HPDE6-E6E7 (cell line): ENCODE results near the gene ZNF319.

Source experiments
- DNase-seq: peaks from one replicate; pipeline ENCODE4 v3.0.0; 2011; ENCODE audit warnings: missing footprints; ENCODE audit errors: extremely low spot score

ZNF319 gene

DNA sequence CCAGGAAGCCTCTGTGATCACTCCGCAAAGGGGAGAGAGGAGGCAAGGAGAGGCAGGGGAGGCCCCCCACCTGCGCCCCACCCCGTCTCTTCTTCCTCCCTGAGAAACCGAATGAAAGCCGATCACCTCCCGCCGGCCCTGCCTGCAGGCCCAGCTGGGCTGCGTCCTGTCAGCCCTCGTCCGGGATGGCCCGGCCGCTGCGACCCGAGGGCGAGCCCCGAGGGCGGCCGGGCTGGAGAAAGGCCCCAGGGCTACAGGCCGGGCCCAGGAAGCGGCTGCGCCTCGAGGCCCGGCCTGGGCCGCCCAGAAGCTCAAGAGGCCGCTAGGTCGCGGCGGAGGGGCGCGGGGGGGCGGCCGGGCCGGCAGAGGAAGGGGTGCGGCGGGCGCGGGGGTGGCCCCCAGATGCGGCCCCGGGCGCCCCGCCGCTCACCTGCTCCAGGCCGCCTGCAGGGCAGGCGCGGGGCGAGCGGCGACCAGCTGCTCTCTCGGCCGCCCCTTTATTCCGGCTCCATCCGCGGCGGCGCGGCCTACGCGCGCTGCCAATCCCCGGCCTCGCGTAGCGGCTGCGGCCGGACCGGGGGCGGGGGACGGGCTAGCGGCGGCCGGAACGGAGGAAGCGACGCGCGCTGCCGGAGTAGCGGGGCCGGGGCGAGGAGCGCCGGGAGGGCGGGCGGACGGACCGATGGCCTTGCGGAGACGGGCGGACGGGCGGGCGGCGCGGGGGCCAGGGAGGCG, at the start of gene ZNF319:
Gene ZNF319 (minus strand): TSS at position 702 of the 735 bp plus-strand sequence. CDS start 2,407 bp downstream, outside the sequence.
- no peak for DNase-seq

DNA sequence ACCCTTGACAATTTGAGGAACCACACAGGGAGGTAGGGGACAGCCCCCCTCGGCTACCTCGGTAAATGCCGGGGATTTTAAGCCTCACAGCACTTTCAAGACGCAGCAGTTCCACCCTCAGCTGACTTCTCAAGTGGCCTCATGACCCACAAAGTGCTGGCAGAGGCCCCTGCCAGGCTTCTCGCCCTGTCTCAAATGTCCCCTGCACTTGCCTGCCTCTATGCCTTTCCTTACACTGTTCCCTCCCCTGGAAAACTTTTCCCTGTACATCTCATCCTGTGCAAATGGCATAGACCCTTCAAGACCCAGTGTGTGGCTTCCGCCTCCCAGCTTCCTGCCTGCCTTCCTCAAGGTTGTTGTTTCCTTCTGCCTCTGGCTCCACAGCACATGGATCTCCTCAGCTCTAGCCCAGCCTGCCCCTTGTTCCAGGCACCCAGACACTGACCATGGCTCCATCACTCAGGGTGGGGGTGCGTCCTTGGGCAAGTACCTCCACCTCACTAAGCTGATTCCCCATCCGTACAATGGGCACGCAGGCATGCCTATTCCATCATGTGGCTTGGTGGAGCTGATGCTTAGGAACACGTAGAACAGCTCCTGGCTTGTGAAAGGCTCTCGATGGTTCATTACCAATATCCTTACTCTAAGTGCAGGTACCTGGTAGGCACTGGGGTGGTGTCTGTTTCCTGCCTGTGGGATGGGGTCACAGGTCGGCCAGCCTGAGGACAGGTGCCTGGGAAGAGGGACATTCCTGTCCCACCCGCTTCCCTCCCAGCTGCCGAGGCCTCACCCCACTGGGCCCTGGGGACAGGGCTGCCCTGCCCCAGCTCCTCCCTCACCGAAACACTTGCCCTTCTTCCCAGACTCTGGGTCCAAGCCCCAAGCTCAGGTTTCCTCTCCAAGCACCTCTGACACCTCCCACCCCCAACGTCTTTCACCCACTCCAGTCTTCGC, 49.0 kb upstream of the ZNF319 start:
- no peak for DNase-seq

DNA sequence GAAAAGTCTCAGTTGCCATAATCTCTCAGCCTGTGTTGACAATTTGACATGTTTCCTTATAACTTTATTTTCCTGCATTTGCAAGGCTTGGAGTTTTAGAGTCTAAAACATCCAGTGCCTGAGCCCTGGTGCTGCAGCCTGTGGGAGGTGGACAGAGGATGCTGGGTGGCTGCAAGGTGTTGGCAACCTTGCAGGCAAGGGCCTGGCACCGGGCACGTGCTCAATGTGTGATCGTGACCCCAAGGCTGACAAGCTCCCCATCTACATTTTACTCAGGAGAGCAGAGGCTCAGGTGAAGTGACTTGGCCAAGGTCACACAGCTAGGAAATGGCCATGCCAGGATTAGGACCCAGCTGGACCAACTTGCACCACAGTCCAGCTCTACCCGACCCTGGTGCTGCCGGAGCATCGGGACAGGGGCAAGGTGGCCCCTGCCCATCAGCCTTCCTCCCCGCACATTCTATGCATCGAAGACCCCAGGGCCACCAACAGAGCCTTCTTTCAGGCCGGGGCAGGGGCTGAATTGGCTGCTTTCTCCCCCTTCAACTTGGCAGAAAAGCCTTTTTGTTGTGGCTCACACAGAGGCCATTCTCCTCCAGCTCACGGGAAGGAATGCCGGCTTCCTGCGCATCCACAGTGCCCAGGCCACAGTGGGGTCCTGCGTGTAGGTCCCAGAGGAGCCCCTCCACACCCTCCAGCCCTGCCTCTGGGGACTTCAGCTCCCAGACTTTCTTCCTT, 48.2 kb upstream of the ZNF319 start:
- no peak for DNase-seq

DNA sequence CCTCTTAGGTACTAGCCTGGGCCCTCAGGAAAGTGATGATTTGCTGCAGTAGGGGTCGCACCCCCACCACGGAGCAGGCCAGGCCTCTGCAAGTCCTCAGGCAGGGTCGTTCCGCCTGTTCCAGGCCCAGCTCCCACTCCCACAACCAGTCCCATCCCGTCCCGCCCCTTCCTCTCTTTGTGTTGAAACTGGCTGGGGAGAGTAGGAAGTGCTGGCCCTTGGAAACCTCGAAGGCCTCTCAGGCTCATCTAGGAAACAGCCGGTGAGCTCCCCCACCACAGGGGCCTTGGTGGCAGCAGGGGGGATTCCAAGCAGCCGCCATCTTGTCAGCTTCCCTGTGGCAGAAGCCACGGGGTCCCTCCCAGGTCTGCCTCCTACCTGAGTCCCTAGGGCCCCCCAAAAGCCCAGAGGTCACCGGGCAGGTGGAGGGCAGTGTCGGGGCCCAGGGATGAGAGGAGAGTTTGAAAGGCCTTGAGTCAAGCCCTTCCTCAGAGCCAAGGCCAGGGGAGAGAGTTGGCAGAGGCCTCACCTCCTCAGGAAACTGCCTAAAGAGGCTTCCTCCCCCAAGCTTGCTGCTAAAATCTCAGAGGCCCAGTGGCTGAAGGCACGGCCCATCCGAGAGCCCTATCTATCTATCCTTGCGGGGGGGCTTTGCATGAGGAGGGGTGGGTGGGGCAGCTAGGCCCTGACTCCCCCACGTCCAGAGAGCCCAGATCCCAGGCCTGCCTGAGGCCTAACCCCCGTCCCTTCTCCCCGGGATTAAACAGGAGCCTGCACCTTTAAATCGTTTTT, 47.3 kb upstream of the ZNF319 start:
- DNase-seq = no peak

DNA sequence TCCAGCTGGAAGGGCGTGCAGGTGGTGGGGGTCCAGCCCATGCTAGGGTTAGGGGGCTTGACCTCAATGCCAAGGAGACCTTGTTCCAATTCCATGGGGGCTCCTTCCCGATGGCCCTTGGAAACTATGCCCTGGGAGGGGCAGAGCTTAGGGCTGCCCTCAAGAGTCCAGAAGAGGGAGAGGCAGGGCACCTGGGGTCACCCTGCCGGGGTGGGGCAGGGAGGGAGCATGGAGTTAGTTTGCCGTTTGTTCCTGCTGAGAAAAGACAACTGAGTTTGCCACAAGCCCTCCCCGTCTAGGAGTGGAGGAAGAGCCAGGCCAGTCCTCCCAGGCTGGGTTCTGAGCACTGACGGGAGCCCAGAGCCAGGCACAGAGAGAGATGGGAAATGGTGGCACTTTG, 46.5 kb upstream of the ZNF319 start:
- DNase-seq = no peak

DNA sequence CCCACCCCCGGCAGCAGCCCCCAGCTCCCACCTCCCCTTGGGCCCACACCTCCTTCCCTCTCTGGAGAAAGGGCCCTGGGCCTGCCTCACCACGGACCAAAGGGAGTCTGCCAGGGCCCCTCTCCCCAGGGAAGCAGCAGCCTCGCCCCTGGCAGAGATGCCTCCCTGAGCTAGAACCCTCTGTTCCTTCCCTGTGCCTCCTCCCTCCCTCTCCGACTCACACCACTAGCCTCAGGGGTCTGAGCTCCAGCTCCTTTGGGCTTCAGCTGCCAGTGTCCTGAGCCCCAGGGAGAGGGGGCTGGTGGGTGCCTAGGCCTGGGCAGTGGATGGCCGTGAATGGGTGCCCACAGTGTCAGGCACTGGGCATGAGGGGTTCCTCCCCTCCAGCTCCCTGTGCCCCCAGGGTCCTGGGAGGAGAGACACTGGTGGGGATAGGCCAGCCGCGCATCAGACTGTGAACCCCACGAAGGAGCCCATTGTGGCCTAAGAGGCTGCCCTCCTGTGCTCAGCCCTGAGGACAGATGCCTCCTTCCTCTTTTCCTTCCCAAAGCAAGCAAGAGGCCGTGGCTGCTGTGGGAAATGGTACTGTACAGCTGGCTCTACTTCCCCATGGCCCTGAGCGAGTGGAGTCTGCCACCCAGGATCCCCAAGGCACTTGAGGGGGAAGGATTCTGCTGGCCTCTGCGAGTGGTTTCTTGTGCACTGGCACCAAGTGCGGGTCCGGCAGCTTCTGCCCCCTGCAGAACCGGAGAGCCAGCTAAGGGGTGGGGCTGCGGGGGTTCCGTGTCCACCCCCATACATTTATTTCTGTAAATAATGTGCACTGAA, 45.8 kb upstream of the ZNF319 start:
- no peak for DNase-seq

DNA sequence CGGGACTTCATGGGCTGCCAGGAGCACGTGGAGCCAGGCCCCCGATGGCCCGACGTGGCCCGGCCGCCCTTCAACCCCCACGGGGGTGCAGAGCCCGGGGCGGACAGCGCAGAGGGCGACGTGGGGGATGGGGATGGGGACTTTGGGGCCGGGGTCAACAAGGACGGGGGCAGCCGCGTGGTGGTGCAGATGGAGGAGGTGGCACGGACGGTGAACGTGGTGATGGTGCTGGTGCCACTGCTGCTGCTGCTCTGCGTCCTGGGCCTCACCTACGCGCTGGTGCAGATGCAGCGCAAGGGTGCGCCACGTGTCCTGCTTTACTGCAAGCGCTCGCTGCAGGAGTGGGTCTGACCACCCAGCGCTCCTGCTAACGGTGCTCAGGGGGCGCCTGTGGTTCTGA, 44.6 kb upstream of the ZNF319 start:
- no peak for DNase-seq

DNA sequence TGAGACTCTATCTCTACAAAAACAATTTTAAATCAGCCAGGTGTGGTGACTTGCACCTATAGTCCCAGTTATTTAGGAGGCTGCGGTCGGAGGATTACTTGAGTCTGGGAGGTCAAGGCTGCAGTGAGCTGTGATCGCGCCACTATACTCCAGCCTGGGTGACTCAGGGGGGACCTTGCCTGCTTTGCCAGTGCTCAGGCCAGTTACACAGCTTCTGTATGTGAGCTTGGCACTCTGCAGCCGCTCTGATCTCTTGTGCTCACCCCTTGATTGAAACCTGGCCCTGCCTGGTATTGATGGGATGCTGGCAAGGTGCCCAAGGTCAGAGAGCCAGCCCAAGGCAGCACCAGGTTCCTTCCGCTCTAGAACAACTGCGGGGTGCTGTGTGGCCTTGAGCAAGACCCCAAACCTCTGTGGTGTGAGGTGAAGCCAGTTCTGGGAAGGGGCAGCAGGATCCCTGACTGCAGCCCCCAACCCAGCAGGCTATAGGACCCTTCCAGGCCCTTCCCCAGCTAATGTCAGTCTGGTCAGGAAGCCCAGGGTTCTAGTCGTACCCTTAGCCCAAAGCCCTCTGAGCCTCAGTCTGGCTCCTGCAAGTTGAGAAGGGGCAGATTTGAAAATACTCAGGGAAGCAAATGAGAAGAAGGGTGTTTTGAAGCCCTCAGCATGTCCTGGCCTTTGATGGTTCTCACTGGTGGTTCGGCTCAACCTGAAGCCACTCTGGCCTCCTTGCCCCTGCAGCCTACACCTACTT, 44.0 kb upstream of the ZNF319 start:
- DNase-seq = no peak

DNA sequence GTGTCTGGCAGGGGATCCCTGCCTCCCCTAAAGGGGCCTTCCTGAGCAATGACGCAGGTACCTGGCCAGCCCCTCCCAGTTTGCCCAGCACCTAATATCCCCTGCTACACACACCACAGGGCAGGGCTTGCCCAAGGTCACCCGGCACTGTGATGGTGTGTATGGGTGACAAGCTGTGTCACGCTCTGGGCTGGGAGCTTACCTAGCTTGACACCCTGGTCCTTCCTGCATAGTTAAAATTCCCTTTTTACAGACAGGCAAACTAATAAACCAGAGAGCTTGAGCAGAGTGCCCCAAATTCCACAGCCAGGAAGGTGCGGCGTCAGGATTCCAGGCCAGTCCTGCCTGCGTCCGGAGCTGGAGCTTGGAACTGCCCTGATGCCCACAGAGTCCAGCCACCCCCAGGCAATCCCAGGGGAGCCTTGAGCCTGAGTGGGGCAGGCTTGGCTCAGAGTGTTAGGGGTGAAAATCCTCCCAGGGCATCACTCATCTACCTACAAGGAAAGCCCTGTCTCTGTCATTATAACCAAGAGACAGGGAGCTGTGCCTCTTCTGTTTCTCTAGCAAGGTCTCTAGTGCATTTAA, 43.2 kb upstream of the ZNF319 start:
- no peak for DNase-seq

DNA sequence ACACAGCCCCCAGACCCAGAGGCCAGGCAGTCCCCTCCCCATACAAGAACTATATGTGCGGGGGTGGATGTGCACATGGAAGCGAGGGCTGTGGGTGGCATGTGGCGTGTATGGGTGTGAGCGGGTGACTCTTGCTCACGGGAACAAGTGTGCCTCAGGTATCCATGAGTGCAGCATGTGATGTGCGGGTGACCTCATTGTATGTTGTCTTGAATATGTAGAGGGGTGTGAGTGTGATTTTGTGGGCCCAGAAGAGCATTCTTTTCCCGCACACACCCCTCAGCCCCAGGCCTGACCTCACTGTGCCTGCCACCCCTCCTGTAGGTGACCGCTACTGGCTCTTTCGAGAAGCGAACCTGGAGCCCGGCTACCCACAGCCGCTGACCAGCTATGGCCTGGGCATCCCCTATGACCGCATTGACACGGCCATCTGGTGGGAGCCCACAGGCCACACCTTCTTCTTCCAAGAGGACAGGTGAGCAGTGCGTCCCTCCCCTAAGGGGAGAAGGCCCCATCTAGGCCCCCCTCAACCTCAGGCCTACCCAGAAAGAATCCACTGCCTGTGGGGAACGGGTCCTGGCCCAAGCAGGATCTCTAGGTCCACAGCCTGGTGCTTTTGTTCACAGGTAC, 42.5 kb upstream of the ZNF319 start:
- no peak for DNase-seq

DNA sequence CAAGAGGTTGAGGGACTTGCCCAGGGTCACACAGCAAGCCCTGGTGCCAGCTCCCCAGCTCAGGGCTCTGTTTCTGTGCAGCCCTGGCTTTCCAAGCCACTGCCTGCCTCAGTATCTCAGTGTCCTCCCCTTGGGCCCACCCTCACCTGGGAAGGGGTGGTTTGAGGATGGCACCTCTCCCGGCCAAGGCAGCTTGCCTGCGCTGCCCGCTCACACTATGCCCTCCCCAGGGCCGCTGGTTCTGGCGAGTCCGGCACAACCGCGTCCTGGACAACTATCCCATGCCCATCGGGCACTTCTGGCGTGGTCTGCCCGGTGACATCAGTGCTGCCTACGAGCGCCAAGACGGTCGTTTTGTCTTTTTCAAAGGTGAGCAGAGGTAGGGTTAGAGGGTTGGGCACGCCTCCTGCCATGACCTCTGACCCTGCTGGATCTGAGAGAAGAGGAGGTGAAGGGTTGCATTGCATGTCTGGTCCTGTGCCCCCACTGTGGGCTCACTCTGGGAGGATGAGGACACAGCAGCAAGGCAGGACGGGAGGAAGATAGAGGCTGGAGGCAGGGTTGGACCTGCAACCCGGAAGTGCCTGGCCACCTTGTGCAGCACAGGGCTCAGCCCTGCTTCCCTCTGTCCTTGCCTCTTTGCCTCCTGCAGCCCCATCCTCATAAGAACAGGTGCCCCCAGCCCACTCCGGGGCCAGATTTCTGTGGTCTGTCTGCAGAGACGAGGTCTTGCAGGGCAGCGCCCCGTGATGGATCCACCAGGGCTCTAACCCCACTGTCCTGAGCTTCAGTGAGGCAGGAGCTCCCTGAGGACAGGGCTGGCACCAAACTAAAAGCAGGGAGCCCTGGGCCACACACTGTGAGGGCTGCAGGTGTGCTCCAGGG, 41.8 kb upstream of the ZNF319 start:
- DNase-seq = no peak

DNA sequence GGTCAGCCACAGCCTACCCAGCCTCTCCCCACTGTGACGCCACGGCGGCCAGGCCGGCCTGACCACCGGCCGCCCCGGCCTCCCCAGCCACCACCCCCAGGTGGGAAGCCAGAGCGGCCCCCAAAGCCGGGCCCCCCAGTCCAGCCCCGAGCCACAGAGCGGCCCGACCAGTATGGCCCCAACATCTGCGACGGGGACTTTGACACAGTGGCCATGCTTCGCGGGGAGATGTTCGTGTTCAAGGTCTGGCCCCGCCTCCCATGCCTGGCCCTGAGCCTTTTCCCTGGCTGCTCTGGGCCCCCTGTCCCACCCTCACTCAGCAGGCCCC, 41.1 kb upstream of the ZNF319 start:
- no peak for DNase-seq

DNA sequence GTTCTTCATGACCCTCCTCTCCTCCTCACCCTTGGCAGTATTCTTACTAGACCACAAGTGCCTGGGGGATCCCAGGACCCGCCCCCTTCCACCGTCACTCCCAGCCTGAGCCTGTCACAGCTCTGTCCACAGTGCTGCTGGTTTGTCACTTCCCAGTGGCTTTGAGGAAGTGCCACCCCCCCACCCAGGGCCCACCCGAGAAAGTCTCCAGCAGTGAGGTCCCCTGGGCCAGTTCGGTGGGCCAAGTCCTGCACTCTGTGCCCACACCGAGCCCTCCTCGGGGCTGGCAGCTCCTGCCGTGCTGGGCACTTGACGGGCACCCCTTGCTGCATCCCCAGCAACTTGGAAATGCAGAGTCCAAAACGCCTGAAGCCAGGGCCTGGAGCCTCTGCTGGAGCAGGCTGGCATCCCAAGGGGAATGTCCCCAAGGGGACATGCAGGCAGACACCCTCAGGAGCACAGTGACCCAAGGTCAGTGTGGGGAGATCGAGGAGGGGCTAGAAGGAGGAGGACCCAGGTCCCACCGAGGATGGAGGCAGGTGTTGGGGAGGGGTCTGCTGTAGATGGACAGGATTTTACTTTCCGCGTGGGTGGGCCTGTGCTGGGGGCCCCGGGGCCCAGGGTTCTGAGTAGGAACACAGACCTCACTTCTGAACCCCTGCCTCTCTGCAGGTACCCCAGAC, 40.6 kb upstream of the ZNF319 start:
- no peak for DNase-seq

DNA sequence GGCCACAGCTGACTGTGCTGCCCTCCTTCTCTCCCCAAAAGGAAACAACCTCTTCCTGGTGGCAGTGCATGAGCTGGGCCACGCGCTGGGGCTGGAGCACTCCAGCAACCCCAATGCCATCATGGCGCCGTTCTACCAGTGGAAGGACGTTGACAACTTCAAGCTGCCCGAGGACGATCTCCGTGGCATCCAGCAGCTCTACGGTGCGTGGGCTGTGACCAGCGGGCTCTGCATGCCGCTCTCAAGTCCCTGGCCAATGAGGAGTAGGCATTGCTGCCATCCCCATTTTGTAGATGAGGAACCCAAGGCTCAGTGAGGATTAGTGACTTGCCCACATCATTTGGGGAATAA, 40.0 kb upstream of the ZNF319 start:
- no peak for DNase-seq

DNA sequence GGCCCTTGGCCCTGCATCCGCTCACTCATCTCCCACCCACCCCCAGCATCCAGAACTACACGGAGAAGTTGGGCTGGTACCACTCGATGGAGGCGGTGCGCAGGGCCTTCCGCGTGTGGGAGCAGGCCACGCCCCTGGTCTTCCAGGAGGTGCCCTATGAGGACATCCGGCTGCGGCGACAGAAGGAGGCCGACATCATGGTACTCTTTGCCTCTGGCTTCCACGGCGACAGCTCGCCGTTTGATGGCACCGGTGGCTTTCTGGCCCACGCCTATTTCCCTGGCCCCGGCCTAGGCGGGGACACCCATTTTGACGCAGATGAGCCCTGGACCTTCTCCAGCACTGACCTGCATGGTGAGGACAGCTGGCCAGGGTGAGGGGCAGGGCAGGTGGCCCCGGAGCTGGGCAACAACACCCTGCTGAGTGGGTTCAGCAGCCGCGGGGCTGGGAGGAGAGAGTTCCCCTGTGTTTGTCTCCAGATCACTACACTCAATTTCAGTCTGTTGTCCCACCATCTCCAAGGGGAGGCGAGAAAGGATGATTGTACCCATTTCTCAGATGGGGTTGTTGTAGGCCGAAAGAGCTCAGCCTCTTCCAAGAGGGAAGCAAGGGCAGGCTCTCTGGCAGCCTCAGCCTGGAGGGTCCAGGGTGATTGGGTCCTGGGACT, 39.5 kb upstream of the ZNF319 start:
- DNase-seq = no peak

DNA sequence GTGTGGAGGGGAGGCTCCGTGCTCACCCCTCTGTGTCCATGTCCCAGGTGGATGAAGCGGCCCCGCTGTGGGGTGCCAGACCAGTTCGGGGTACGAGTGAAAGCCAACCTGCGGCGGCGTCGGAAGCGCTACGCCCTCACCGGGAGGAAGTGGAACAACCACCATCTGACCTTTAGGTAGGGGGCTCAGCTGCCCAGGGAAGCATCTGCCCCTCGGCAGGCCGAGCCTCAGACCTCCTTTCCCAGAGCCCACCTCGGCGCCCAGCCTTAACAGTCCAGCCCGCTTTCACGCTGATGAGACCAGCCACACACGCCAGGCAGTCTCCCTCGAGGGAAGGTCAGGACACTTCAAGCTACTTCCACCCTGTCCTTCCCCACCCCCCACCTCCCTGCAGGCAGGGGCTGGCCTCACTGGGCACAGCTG, 37.8 kb upstream of the ZNF319 start:
- no peak for DNase-seq
